Activated CD8-positive, alpha-beta memory T cell treated with anti-CD3 and anti-CD28 coated beads for 4 hours (primary cell): ENCODE data around the gene ARTN.

Source experiments
- DNase-seq, 2 donors: peaks; one replicate each; pipeline ENCODE4 v3.0.0-alpha.2; 2020; ENCODE audit warnings: low read depth in 2 of 2

The ARTN gene

DNA sequence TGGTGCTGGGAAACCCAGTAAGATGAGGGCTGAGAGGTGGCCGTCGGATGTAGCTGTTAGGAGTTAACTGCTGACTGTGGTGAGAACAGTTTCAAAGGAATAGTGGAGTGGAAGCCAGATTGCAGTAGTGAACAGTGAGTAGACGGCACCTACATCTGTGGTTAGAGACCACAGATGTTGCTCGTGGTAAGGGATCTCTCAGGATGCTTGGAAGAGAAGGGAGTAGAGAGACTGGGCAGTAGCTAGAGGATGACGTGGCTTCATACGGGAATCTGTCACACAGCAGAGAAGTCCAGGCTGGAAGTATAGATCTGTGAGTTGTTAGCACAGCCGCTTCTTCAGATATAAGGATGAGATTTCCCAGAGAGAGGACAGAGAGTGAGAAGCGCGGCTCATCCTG, 7.8 kb upstream of the ARTN start:
- no peak for DNase-seq

DNA sequence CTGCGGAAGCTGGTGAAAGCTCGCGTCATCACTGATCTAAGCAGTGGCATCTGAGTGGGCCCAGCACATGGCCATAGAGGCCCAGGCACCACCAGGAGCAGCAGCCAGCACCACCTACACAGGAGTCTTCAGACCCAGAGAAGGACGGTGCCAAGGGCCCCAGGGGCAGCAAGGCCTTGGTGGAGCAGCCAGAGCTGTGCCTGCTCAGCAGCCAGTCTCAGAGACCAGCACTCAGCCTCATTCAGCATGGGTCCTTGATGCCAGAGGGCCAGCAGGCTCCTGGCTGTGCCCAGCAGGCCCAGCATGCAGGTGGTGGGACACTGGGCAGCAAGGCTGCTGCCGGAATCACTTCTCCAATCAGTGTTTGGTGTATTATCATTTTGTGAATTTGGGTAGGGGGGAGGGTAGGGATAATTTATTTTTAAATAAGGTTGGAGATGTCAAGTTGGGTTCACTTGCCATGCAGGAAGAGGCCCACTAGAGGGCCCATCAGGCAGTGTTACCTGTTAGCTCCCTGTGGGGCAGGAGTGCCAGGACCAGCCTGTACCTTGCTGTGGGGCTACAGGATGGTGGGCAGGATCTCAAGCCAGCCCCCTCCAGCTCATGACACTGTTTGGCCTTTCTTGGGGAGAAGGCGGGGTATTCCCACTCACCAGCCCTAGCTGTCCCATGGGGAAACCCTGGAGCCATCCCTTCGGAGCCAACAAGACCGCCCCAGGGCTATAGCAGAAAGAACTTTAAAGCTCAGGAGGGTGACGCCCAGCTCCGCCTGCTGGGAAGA, 3.2 kb upstream of the ARTN start:
- no peak for DNase-seq

DNA sequence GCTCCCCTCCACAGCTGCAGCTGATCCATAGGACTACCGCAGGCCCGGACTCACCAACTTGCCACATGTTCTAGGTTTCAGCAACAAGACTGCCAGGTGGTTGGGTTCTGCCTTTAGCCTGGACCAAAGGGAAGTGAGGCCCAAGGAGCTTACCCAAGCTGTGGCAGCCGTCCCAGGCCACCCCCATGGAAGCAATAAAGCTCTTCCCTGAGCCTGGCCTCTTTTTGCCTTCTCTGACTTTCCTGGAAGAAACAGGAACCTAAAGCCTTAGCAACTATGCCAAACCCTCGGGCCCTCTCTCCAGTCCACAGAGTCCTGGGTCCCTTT, 2.7 kb upstream of the ARTN start:
- DNase-seq: no peak

DNA sequence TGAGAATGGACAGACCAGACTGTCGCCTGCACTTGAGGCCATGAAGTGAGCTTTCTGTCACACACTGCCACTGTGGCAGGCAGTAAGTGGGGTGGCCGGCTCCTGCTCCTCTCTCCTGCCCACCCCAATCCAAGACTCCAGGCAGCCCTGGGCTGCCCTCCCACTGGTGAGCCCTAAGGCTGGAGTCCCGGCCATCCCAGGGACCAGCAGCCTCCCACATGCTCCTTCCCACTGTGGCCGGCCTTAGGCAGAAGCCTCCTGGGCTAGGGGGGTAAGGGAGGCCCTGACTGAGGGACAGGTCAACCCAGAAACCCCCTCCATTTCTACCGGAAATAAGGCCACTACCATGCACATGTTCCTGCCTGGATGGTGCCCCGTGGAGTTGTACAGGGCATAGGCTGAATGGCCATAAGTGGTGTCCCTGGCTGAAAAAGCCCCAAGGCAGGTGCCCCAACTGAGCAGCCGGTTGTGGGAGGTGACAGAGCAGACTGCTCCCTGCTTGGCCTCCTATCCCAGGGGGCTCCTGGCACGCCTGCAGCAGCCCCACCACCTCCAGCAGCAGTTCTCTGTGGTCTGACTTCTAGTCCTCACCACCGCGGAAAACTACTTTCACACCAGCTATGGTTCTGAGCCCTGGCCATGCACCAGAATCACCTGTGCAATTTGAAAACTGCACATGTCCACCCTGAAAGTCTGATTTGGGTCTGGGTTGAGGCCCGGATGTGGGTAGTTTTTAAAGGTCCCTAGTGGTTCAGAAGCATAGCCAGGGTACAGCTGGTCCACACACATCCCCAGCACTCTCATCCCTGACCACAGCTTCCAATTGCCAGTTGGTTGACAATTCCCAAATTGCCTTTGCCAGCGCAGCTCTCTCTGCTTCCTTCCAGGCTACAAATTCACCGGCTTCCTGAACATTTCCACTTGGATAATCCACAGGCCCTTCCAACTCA, 1.6 kb upstream of the ARTN start:
- no peak for DNase-seq

DNA sequence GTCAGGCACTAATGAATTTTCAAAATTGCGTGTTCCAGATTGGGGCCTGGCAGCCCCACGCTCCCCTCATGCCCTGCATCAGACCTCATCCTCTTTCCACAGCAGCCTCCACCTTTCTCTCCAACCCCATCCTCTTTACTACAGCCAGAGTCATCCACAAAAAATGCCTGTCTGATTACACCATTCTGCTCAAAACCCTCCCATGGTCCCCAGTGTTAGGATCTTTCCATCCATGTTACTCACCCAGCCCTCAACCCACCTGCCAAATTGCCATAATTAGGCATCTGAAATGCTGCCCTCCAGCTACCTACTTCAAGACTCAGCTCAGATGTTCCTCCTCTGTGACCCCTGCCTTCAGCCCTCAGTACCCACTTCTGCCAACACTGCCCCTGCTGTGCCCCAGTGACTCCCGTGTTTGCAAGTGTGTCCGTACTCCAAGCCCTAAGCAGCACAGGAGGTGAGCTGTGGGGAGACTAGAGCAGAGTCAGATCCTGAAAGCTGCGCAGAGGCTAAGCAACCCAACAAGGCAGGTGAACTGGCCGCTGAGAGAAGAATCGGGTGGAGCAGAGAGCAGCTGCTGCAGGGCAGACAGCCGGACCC, 715 bp upstream of the ARTN start:
- DNase-seq: no peak

DNA sequence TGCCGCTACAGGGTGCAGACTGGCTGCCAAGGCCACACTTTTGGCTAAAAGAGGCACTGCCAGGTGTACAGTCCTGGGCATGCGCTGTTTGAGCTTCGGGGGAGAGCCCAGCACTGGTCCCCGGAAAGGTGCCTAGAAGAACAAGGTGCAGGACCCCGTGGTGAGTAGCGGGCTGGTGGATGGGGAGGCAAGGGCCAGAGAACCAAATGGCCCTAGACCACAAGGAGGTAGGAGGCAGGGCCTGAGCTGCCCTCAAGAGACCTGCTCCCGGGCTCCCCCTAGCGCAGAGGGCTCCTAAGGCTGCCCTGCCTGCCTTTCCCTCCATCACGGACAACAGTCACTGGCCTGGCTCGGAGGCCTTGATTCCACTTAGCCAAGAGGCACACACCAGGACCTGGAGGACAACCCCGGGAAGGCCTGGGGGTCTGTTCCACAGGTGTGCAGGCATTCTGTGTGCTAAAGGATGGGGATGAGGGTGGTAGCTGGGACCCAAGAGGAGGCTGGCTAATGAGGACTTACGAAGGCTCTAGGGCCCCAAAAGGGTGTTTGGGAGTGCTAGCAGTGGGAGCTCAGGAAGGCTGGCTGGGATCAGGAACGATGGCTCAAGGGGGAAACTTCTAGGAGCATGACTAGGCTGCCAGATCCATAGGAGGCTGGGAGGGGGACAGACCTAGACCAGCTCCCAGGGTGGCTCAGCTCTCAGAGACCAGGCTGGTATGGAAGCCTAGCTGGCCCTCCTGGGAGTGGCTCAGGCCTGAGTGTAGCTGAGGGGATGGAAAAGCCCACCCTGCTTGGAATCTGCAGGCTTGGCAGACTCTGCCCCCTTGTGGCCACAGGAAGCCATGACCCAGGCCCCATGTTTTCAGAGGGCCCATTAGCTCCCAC, 742 bp downstream of the ARTN start:
- DNase-seq: peak in 1 of 2 donors; percentile 9

DNA sequence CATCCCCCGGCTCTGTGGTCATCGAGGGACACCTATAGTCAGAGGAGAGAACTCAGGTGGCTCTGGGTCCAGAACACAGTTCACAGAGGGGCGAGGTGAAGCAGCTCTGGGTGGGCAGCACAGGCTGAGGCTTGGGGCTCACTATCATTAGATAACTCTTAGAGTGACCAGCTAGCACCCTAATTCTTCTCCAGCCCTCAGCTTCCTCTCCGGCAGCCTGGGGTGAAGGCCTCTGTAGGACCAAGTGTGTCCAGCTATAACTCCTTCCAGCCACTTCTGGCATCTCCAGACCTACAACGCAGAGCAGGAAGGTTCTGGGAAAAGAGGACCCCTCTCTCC, 1.4 kb downstream of the ARTN start:
- no peak for DNase-seq

DNA sequence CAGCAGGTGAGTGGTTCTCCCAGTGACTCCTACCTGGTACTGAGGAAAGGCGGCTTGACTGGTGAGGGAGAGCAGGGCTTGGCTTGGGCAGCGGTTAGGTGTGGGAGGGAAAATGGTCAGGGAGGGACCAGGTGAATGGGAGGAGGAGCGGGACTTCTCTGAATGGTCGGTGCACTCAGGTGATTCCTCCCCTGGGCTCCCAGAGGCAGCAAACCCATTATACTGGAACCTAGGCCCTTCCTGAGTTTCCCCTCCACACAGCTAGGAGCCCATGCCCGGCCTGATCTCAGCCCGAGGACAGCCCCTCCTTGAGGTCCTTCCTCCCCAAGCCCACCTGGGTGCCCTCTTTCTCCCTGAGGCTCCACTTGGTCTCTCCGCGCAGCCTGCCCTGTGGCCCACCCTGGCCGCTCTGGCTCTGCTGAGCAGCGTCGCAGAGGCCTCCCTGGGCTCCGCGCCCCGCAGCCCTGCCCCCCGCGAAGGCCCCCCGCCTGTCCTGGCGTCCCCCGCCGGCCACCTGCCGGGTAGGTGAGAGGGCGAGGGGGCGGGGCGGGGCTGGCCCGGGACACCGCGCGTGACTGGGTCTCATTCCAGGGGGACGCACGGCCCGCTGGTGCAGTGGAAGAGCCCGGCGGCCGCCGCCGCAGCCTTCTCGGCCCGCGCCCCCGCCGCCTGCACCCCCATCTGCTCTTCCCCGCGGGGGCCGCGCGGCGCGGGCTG, 2.3 kb downstream of the ARTN start:
- DNase-seq: no peak

DNA sequence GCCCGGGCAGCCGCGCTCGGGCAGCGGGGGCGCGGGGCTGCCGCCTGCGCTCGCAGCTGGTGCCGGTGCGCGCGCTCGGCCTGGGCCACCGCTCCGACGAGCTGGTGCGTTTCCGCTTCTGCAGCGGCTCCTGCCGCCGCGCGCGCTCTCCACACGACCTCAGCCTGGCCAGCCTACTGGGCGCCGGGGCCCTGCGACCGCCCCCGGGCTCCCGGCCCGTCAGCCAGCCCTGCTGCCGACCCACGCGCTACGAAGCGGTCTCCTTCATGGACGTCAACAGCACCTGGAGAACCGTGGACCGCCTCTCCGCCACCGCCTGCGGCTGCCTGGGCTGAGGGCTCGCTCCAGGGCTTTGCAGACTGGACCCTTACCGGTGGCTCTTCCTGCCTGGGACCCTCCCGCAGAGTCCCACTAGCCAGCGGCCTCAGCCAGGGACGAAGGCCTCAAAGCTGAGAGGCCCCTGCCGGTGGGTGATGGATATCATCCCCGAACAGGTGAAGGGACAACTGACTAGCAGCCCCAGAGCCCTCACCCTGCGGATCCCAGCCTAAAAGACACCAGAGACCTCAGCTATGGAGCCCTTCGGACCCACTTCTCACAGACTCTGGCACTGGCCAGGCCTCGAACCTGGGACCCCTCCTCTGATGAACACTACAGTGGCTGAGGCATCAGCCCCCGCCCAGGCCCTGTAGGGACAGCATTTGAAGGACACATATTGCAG, 3.0 kb downstream of the ARTN start:
- no peak for DNase-seq

DNA sequence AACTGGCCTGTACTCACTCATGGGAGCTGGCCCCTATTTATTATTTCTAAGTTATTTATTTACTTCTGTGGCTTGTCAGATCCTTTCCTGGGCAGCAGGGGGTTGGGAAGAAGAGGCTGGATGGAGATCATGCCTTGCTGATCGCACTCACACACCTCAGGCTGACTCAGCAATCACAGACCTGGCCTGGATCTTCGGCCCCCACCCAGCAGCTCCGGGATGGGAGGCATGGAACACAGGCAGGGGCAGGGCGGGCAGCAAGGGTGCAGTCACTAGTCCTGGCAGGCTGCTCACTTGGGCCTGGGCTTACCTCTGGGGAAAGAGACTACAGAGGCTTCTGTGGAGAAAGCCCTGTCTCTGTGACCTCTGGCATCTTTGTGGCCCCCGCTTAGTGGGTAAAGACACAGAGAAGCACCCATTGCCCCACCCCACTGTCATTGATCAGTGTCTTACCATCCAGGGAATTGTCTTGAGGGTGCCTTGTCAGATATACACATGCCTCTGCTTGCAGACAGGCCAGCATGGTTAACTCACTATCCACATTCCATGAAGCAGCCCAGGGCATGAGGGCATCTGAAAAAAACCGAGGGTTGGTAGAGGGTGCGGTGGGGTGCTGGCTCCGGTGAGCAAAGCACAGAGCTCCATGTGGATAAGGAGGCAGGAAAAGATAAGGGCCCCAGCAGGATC, 3.7 kb downstream of the ARTN start:
- DNase-seq: no peak

DNA sequence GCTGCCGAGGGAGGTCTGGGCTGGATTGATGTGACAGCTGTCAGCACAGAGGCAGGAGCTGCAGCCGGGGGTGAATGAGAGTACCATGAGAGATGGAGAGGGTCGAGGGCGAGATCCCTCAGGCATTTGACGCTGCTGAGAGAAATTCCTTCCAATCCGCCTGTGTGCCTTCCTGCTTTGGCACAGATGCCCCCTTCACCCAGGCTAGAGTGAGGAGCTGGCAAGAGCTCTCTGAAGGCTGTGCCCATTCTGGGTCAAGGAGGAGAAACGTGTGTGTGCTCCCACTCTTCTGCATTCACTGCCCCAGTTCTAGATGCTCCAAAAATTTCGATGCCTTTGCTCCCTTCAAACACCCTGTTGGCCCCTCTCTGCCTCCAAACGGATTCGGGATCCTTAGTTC, 4.8 kb downstream of the ARTN start:
- DNase-seq: no peak

DNA sequence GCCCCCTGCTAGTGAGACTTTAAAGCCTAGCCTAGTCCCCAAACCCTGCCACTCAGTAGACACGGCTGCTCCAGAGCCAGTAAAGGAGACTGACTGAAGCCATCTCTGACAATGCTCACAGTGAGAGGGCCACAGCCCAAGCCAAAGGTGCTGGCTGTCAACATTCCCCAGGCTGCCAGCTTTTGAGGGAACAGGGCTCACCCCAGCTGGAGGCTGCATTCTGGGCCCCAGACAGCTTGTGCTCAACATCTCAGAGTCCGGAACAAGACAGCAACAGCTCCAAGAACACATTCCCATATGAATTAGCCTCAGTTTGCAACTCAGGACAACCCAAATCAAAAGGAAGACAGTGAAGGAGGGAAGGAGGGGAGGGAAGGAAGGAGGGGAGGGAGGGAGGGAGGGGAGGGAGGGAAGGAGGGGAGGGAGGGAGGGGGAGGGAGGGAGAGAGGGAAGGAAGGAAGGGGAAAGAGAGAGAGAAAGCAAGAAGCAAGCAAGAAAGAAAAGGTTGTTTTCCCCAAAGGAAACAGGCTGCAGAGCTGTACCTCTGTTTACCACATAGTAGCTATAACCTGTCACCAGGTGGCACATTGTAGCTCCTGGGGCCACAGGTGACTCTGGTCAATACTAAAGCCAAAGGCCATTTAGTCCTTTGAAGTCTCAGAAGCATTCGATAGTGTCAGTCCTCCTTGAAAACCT, 5.4 kb downstream of the ARTN start:
- DNase-seq: no peak

DNA sequence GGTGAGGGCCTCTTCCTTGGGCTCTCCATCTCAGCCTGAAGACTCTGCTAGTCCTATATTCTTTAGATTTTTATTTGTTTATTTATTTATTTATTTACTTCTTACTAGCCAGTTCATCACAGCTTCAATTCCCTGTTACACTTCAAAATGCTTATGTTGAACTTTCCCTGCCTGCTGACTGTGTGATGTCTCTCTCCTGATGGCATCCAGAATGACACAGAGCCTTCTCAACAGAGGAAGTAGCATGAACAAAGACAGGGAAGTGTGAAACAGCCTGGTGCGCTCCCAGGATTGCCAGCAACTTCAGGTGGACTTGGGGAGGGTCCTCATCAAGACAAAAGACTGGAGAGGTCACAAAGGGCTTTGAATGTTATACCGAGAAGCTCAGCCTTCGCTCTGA, 8.8 kb downstream of the ARTN start:
- no peak for DNase-seq

DNA sequence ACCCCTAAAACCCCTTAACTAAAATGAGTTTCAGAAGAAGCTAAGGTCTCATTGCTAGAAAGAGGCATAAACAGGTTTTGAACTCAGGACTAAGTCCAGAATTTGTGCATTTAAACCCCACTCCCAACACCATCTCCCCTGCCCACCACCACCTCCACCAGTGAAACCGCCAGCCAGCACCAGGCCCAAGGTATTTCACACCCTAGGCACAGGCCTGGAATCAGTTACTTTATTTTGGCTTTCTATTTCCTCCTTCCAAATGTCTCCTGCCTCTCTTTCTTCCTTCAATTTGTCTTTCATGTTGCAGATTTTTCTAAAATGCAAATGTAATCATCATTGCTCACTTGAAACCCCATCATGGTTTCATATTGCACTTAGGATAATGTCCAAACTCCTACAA, 11.3 kb downstream of the ARTN start:
- DNase-seq: no peak

DNA sequence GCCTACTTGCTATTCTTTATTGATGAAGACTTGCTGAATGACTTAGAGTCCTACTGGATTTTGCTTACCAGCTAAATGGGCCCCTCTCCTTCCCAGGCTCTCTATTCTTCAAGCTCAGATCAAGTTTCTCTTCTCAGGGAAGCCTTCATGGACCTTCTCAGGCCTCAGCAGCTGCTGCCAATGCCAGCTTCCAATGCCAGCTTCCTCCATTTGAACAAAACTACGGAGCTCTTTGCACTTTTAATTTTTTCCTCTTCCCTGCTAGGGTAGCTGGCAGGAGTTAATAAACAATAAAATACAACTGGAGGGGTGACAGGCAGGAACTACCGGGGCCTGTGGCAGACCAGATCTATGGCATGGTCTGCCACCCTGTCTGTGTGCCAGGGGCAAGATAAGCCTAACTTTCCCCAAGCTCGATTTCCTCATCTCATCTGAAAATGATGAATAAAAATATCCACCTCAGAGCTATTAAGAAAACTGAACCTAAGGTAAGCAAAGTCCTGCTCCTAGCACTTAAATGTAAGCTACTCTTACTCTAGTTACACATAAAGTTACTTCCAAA, 12.2 kb downstream of the ARTN start:
- DNase-seq: no peak

DNA sequence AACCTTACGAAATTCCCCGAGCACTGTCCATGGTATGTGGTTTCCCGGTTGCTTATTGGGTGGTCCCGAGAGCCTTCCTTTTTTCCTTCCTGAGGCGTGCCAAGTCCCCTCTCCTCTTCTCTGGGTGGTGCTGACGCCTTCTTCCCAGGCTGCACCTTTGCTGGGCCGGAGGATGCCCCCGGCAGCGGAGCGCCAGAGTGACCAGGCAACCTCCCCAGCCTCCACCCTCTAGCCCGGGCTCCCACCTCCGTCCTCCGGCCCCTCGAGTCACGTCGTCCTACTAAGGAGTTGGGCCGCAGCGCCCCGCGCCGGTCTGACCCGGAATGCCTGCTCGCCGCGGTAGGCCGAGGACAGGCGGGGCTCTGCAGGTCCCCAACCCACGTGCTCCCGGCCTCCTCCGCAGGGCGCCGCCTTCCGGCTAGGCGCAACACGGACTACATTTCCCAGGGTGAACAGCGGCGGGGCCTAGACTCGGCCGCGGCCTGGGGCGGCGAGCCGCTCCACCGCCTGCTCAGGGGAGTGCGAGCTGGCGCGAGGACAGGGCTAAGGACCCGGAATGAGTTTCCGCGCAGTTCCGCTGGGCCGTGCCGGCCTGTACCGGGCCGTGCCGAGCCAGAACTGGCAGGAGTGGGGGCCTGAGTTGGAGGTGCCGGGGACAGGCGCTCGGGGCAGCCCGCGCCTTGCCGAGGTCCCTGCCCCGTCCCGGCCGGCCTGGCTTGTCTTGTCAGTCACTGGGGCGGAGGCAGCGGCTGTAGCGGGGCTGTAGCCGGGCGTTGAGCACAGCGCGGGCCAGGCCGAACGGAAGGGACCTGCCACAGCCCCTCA, 12.8 kb downstream of the ARTN start, which contains the start of gene IPO13:
TSS of gene IPO13 (plus strand) at position 715 of the 825 bp plus-strand sequence. CDS start 651 bp downstream, outside the sequence.
- peak; percentile 89 to 90 for DNase-seq

DNA sequence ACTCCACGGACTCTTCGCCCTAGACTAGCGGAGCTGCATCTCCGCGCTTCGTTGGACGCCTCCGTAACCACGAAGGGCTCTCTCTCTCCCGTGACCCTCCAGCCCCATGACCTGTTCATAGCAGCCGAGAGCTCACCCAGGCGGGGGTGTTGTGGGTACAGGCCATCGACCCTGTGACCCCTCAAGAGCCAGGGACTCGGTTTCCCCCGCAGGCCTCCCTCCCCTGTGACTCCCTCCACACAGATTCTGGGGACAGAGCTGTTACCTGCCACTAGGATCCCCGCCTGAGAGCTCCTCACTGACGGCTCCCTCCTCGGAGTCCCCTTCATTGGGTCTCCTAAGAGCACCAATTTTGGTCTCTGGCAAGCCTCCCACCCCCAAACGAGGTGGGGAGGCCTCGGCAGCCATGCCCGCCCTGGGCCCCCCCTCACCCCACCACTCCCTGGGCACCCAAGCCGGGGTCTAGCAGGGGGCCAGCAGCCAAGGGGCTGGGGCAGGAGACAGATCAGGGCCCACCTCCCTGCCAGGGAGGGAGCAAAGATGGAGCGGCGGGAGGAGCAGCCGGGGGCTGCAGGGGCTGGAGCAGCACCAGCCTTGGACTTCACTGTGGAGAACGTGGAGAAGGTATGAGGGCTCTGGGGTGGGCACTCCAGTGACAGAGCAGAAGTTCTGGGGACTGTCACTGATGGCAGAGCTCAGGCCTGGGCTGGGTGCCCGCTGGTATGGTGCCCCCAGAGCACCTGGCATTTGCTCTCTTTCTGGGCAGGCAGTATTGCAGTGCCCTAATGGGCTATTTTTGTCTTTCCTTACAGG, 13.7 kb downstream of the ARTN start:
- DNase-seq: no peak
